ENCODE results near the gene SPRED3. TPM values are rescaled to one million over a fixed set of nuclear protein-coding genes. Genes with fewer than 3 reads are reported as not detected.

The SPRED3 gene
- total and polyA plus RNA-seq, 2 donors (not counting 1 experiment from before 2014, with no cell fraction given), result 1.1 to 1.7 TPM

GRCh38 chr19:38421856-38422255 is 33.4 kb downstream of the SPRED3 start:
- Mint-ChIP-seq H3K27ac (no peak overlapping the region), H3K9me3 (ENCODE audit: insufficient read depth) (no peaks in the 10 kb centered on the region), H3K4me3 (no peak overlapping the region), H3K27me3 (no peaks in the 10 kb centered on the region), H3K4me1 (peaks cover 34% of the 10 kb centered on the region)
- H3K27ac ChIP-seq (ENCODE audit: low read length in 2 of 2), result no peak overlapping the region
- H2AFZ ChIP-seq (ENCODE audit: insufficient read depth, low read depth, low read length, poor library complexity, severe bottlenecking), result no peak overlapping the region
- H3K9ac ChIP-seq (ENCODE audit: low read length), result no peak overlapping the region
- H3K4me2 ChIP-seq (replicated peaks; ENCODE audit: low read depth, low read length, poor library complexity, severe bottlenecking), result no peak overlapping the region
- DNase-seq, result no peak
- no peaks in the 10 kb centered on the region for H3K79me2 ChIP-seq (ENCODE audit: control insufficient read depth, insufficient read depth, low read length)
- intact Hi-C loops (cut with micrococcal nuclease), result no loop called here
- no peaks in the 10 kb centered on the region for H3K36me3 ChIP-seq (replicated peaks in 1 of 2; ENCODE audit: control extremely low read depth in 1 of 2, control insufficient read depth in 1 of 2, extremely low read depth in 1 of 2, insufficient read depth in 2 of 2, low read length in 1 of 2)
- no peaks in the 10 kb centered on the region for H4K20me1 ChIP-seq (ENCODE audit: control insufficient read depth, insufficient read depth, low read length, poor library complexity, severe bottlenecking)
- no peak for ATAC-seq (ENCODE audit: low read depth)
- H3K4me3 ChIP-seq (ENCODE audit: control extremely low read depth in 1 of 5, extremely low read depth in 1 of 5, insufficient read depth in 1 of 5, low read depth in 2 of 5, low read length in 4 of 5), result no peak overlapping the region
- 95% methylated on average over 14 of the region's 14 CpGs for WGBS (ENCODE audit: insufficient coverage)
- H3K27me3 ChIP-seq (replicated peaks in 1 of 4; ENCODE audit: control extremely low read depth in 1 of 4, control insufficient read depth in 3 of 4, insufficient read depth in 4 of 4, low read length in 3 of 4), result no peaks in the 10 kb centered on the region
- peaks cover 0 to 2% (median 0%) of the 10 kb centered on the region in 3 donors for H3K9me3 ChIP-seq (ENCODE audit: control extremely low read depth in 1 of 3, control insufficient read depth in 2 of 3, insufficient read depth in 1 of 3, low read length in 2 of 3)
- no peak for TF ChIP-seq EZH2 (IDR thresholded peaks at IDR 0.05; ENCODE audit: borderline replicate concordance, insufficient read depth, low read depth, low read length, poor library complexity, severe bottlenecking)
- TF ChIP-seq CTCF (IDR thresholded peaks at IDR 0.05), result no peak
- ChIA-PET CTCF (no interaction called here), POLR2A (no interaction called here)
- H3K4me1 ChIP-seq (ENCODE audit: control insufficient read depth in 2 of 2, insufficient read depth in 2 of 2, low read length in 2 of 2), result peaks cover 26 to 36% of the 10 kb centered on the region in 2 donors

GRCh38 chr19:38422438-38422837 is 33.9 kb downstream of the SPRED3 start:
- H3K4me2 ChIP-seq (replicated peaks; ENCODE audit: low read depth, low read length, poor library complexity, severe bottlenecking), result no peak overlapping the region
- H3K4me3 Mint-ChIP-seq, result no peak overlapping the region
- H3K79me2 ChIP-seq (ENCODE audit: control insufficient read depth, insufficient read depth, low read length), result no peaks in the 10 kb centered on the region
- ChIA-PET CTCF (no interaction called here), POLR2A (no interaction called here)
- intact Hi-C loops (cut with micrococcal nuclease), result no loop called here
- no peaks in the 10 kb centered on the region for H3K27me3 ChIP-seq (replicated peaks in 1 of 4; ENCODE audit: control extremely low read depth in 1 of 4, control insufficient read depth in 3 of 4, insufficient read depth in 4 of 4, low read length in 3 of 4)
- H3K9me3 ChIP-seq (ENCODE audit: control extremely low read depth in 1 of 3, control insufficient read depth in 2 of 3, insufficient read depth in 1 of 3, low read length in 2 of 3), result peaks cover 0 to under 1% (median 0%) of the 10 kb centered on the region in 3 donors
- H3K4me1 Mint-ChIP-seq, result peaks cover 34% of the 10 kb centered on the region
- peaks cover 25 to 36% of the 10 kb centered on the region in 2 donors for H3K4me1 ChIP-seq (ENCODE audit: control insufficient read depth in 2 of 2, insufficient read depth in 2 of 2, low read length in 2 of 2)
- TF ChIP-seq CTCF (IDR thresholded peaks at IDR 0.05) (no peak), EZH2 (IDR thresholded peaks at IDR 0.05; ENCODE audit: borderline replicate concordance, insufficient read depth, low read depth, low read length, poor library complexity, severe bottlenecking) (no peak)
- no peak for DNase-seq
- no peak overlapping the region for H3K4me3 ChIP-seq (ENCODE audit: control extremely low read depth in 1 of 5, extremely low read depth in 1 of 5, insufficient read depth in 1 of 5, low read depth in 2 of 5, low read length in 4 of 5)
- no peaks in the 10 kb centered on the region for H4K20me1 ChIP-seq (ENCODE audit: control insufficient read depth, insufficient read depth, low read length, poor library complexity, severe bottlenecking)
- no peak for ATAC-seq (ENCODE audit: low read depth)
- H3K9ac ChIP-seq (ENCODE audit: low read length), result no peak overlapping the region
- H3K27ac ChIP-seq (ENCODE audit: low read length in 2 of 2), result no peak overlapping the region
- no peaks in the 10 kb centered on the region for H3K9me3 Mint-ChIP-seq (ENCODE audit: insufficient read depth)
- H3K27me3 Mint-ChIP-seq, result peaks cover under 1% of the 10 kb centered on the region
- no peak overlapping the region for H2AFZ ChIP-seq (ENCODE audit: insufficient read depth, low read depth, low read length, poor library complexity, severe bottlenecking)
- H3K27ac Mint-ChIP-seq, result no peak overlapping the region
- no peaks in the 10 kb centered on the region for H3K36me3 ChIP-seq (replicated peaks in 1 of 2; ENCODE audit: control extremely low read depth in 1 of 2, control insufficient read depth in 1 of 2, extremely low read depth in 1 of 2, insufficient read depth in 2 of 2, low read length in 1 of 2)
- WGBS (ENCODE audit: insufficient coverage), result 88% methylated on average over 6 of the region's 7 CpGs

All from B cell (primary cell).